Measurements from ENCODE around the gene ABCD1. TPM values are rescaled to one million over a fixed set of nuclear protein-coding genes. Genes with fewer than 3 reads are reported as not detected.
A peak's percentile ranks its signal among the peaks of the same experiment; 100 is the strongest.

ABCD1 gene
- total and polyA plus RNA-seq, 9 of the 15 experiments (the other 6 are each of a cell fraction or from before 2014, with no cell fraction given) = 0.07 to 6.9 (median 2.2) TPM

DNA sequence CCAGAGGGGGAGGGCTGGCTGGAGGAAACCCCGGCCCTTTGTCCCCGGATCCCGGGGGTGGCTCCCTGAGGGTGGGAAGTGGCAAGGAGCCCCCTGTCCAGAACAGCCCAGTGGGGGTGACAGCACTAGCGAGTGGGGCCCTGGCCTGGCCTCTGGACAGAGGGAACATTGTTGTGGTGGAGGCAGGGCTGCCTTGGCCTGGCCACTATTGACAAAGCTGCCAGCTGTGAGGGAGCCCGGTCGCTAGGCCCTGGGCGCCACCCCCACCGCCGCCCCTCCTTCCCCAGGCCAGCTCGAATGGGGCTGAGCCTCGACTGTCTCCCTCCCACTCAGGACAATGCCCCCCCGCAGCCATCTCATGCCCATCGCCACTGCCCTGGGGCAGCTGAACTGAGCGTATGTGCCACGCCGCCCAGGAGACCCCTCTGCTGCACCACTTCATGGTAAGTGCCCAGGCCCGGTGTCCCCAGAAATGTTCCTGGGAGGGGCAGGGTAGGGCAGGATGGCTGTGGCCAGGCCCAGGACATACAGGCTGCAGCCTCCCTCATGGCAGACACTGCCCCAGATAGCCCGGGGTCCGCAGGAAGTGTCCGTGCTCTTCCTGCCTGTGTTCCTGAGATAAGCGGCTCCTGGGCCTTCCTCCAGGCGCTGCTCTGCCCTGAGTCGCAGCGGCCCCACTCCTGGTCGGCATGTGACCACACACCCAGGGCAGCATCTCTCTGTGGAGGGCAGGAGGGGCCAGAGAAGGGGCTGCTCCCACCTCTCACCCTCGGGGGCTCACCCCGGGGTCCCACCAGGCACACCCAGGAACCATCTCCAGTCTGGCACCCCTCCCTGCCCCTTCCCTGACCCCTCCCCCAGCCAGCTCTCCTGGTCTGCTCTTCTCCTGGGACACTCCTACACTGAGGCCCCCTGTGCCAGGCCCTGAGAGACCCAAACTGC is 40.8 kb downstream of the ABCD1 start (continued):
- TF ChIP-seq HMGN3 (IDR thresholded peaks at IDR 0.05; ENCODE audit: borderline replicate concordance, extremely low read depth, insufficient read length, low read depth, low read length) (peak; percentile 95), ZNF197 (CRISPR knock-in tag; IDR thresholded peaks at IDR 0.05; ENCODE audit: low read depth) (no peak), ZNF583 (CRISPR knock-in tag; IDR thresholded peaks at IDR 0.05) (0 out of 2 replicates have a peak, but pooled peaks have one; percentile 35), RBFOX2 (IDR thresholded peaks at IDR 0.05; ENCODE audit: low read depth, low read length) (peak; percentile 87), NFE2 (IDR thresholded peaks at IDR 0.05; ENCODE audit: low read depth) (no peak), POLR2G (IDR thresholded peaks at IDR 0.05; ENCODE audit: low read depth, low read length) (peak; percentile 89), ASH1L (IDR thresholded peaks at IDR 0.05; ENCODE audit: borderline replicate concordance, low read depth, partially characterized antibody) (no peak), FOXA3 (CRISPR knock-in tag; conservative IDR thresholded peaks at IDR 0.05 in 1 of 2, IDR thresholded peaks at IDR 0.05 in 1 of 2) (peak in 1 of 2 experiments; percentile 54; a peak in 1 of 4 replicates), RUNX1 (IDR thresholded peaks at IDR 0.05; ENCODE audit: low read depth) (peak; percentile 78; the same call in 1 of the 2 replicates), ZBTB2 (IDR thresholded peaks at IDR 0.05) (no peak), GATAD2A (IDR thresholded peaks at IDR 0.05) (no peak), FIP1L1 (IDR thresholded peaks at IDR 0.05; ENCODE audit: low read depth, low read length, poor library complexity, severe bottlenecking) (peak; percentile 50)
- TF ChIP-seq, protein P1, sequence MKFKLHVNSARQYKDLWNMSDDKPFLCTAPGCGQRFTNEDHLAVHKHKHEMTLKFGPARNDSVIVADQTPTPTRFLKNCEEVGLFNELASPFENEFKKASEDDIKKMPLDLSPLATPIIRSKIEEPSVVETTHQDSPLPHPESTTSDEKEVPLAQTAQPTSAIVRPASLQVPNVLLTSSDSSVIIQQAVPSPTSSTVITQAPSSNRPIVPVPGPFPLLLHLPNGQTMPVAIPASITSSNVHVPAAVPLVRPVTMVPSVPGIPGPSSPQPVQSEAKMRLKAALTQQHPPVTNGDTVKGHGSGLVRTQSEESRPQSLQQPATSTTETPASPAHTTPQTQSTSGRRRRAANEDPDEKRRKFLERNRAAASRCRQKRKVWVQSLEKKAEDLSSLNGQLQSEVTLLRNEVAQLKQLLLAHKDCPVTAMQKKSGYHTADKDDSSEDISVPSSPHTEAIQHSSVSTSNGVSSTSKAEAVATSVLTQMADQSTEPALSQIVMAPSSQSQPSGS (CRISPR knock-in tag; IDR thresholded peaks at IDR 0.05) = no peak
- TF ChIP-seq, protein P2, sequence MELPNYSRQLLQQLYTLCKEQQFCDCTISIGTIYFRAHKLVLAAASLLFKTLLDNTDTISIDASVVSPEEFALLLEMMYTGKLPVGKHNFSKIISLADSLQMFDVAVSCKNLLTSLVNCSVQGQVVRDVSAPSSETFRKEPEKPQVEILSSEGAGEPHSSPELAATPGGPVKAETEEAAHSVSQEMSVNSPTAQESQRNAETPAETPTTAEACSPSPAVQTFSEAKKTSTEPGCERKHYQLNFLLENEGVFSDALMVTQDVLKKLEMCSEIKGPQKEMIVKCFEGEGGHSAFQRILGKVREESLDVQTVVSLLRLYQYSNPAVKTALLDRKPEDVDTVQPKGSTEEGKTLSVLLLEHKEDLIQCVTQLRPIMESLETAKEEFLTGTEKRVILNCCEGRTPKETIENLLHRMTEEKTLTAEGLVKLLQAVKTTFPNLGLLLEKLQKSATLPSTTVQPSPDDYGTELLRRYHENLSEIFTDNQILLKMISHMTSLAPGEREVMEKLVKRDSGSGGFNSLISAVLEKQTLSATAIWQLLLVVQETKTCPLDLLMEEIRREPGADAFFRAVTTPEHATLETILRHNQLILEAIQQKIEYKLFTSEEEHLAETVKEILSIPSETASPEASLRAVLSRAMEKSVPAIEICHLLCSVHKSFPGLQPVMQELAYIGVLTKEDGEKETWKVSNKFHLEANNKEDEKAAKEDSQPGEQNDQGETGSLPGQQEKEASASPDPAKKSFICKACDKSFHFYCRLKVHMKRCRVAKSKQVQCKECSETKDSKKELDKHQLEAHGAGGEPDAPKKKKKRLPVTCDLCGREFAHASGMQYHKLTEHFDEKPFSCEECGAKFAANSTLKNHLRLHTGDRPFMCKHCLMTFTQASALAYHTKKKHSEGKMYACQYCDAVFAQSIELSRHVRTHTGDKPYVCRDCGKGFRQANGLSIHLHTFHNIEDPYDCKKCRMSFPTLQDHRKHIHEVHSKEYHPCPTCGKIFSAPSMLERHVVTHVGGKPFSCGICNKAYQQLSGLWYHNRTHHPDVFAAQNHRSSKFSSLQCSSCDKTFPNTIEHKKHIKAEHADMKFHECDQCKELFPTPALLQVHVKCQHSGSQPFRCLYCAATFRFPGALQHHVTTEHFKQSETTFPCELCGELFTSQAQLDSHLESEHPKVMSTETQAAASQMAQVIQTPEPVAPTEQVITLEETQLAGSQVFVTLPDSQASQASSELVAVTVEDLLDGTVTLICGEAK (IDR thresholded peaks at IDR 0.05) = peak; percentile 91
- TF ChIP-seq, protein P2 (CRISPR knock-in tag; IDR thresholded peaks at IDR 0.05) = no peak
